GM23338 (cell line): ENCODE data around the gene AK3. TPM values are rescaled to one million over a fixed set of nuclear protein-coding genes. Genes with fewer than 3 reads are reported as not detected.

Source experiments
- ATAC-seq: fragments of 200-7000 bp; cut with Tn5 transposase; 3 replicates; pipeline ENCODE4 v1.9.1; 2020
- DNase-seq: peaks from one replicate; pipeline ENCODE4 v3.0.0-alpha.2; 2015; ENCODE audit warnings: low spot score
- H2AFZ ChIP-seq: fragments of 200-600 bp; sonication (generic); 2 replicates; pipeline ENCODE4 v1.8.0; 2016; ENCODE audit warnings: antibody characterized with exemption, mild to moderate bottlenecking, moderate library complexity
- H3F3A ChIP-seq: fragments of 200-600 bp; sonication (generic); replicated peaks from 2 replicates; pipeline ENCODE4 v1.8.0; 2017; ENCODE audit warnings: antibody characterized with exemption, mixed run types, low read depth
- H3K27ac ChIP-seq: fragments of 200-600 bp; sonication (generic); 2 replicates; pipeline ENCODE4 v1.6.1; 2016; ENCODE audit warnings: low read depth
- H3K27me3 ChIP-seq: fragments of 200-600 bp; sonication (generic); 2 replicates; pipeline ENCODE4 v1.8.0; 2016; ENCODE audit warnings: mild to moderate bottlenecking, mixed run types, moderate library complexity; ENCODE audit not compliant: insufficient read depth
- H3K36me3 ChIP-seq: fragments of 200-600 bp; sonication (generic); 2 replicates; pipeline ENCODE4 v1.8.0; 2016; ENCODE audit warnings: mild to moderate bottlenecking; ENCODE audit not compliant: insufficient read depth
- H3K4me1 ChIP-seq: fragments of 200-600 bp; sonication (generic); 2 replicates; pipeline ENCODE4 v1.8.0; 2016; ENCODE audit warnings: mild to moderate bottlenecking, moderate library complexity; ENCODE audit not compliant: insufficient read depth
- H3K4me2 ChIP-seq: fragments of 200-600 bp; sonication (generic); 2 replicates; pipeline ENCODE4 v1.7.1; 2017; ENCODE audit warnings: mixed run types
- H3K4me3 ChIP-seq: fragments of 200-600 bp; sonication (generic); 2 replicates; pipeline ENCODE4 v1.6.1; 2016; ENCODE audit warnings: mixed run types
- H3K79me2 ChIP-seq: fragments of 200-600 bp; sonication (generic); replicated peaks from 2 replicates; pipeline ENCODE4 v1.8.0; 2017; ENCODE audit warnings: mild to moderate bottlenecking; ENCODE audit not compliant: insufficient read depth
- H3K9me2 ChIP-seq: fragments of 200-600 bp; sonication (generic); 2 replicates; pipeline ENCODE4 v1.8.0; 2017; ENCODE audit not compliant: insufficient read depth
- H4K20me1 ChIP-seq: fragments of 200-600 bp; sonication (generic); replicated peaks from 2 replicates; pipeline ENCODE4 v1.8.0; 2017; ENCODE audit warnings: mild to moderate bottlenecking; ENCODE audit not compliant: insufficient read depth
- H3K27ac Mint-ChIP-seq: 2 replicates; pipeline ENCODE4 v1.8.0; 2020; ENCODE audit warnings: inconsistent platforms, mild to moderate bottlenecking, moderate library complexity, mixed read lengths
- H3K27me3 Mint-ChIP-seq: 3 replicates; pipeline ENCODE4 v1.8.0; 2022; ENCODE audit warnings: low read depth, mild to moderate bottlenecking, moderate library complexity, mixed read lengths, inconsistent platforms; ENCODE audit not compliant: insufficient read depth, poor library complexity
- H3K36me3 Mint-ChIP-seq: 3 replicates; pipeline ENCODE4 v1.8.0; 2021; ENCODE audit warnings: low read depth, mild to moderate bottlenecking, inconsistent platforms, moderate library complexity, mixed read lengths
- H3K4me1 Mint-ChIP-seq: 3 replicates; pipeline ENCODE4 v1.8.0; 2020; ENCODE audit warnings: mild to moderate bottlenecking, inconsistent platforms, mixed read lengths
- H3K4me3 Mint-ChIP-seq: 3 replicates; pipeline ENCODE4 v1.8.0; 2021; ENCODE audit warnings: moderate library complexity, mild to moderate bottlenecking, inconsistent platforms, mixed read lengths
- H3K9me3 Mint-ChIP-seq: 3 replicates; pipeline ENCODE4 v1.8.0; 2020; ENCODE audit warnings: moderate library complexity, mild to moderate bottlenecking, inconsistent platforms, mixed read lengths
- CREB1 ChIP-seq: fragments of 250-450 bp; sonication (Bioruptor Pico); IDR thresholded peaks from 2 replicates; pipeline ENCODE4 v1.5.0; 2020; ENCODE audit warnings: low read depth, mild to moderate bottlenecking, moderate library complexity
- EZH2phosphoT487 ChIP-seq: fragments of 200-600 bp; sonication (generic); IDR thresholded peaks from one replicate; pipeline ENCODE4 v1.8.1; 2018; ENCODE audit warnings: antibody characterized with exemption; ENCODE audit not compliant: unreplicated experiment
- JUNB ChIP-seq: IDR thresholded peaks from one replicate; pipeline ENCODE4 v1.6.1; 2016; ENCODE audit warnings: antibody characterized with exemption; ENCODE audit not compliant: unreplicated experiment
- NANOG ChIP-seq: IDR thresholded peaks from 2 replicates; pipeline ENCODE4 v1.6.1; 2016; ENCODE audit warnings: antibody characterized with exemption, borderline replicate concordance
- POLR2AphosphoS5 ChIP-seq: IDR thresholded peaks from 2 replicates; pipeline ENCODE4 v1.6.1; 2016; ENCODE audit warnings: antibody characterized with exemption, low read depth
- STAT1 ChIP-seq: IDR thresholded peaks from one replicate; pipeline ENCODE4 v1.6.1; 2016; ENCODE audit warnings: antibody characterized with exemption; ENCODE audit not compliant: unreplicated experiment
- ZNF114 ChIP-seq: fragments of 250-450 bp; sonication (Bioruptor Pico); IDR thresholded peaks from 2 replicates; pipeline ENCODE4 v1.5.0; 2020; ENCODE audit warnings: mild to moderate bottlenecking, moderate library complexity
- polyA plus RNA-seq: library from polyadenylated mRNA; unstranded; fragments of >200 nt; fragmentation: Nextera tagmentation; extraction: Ambion mirVana; gene quantifications from 2 replicates; pipeline ENCODE4 v1.2.1, GENCODE V29; 2016
- total RNA-seq: library from RNA; depleted of rRNA; stranded (reverse); fragments of >200 nt; shearing (Covaris generic); gene quantifications from 2 replicates; pipeline ENCODE4 v1.2.3, GENCODE V29; 2014
- TF ChIP-seq, protein P1 (sequence below), 2 experiments: fragments of 200-600 bp in 1 of 2; sonication (generic) in 1 of 2; conservative IDR thresholded peaks; 2 replicates each; pipeline versions ENCODE4 v1.5.1 to v1.6.1; 2016 to 2017; ENCODE audit warnings: antibody characterized with exemption in 2 of 2, low read depth in 2 of 2, mild to moderate bottlenecking in 2 of 2, moderate library complexity in 1 of 2
- TF ChIP-seq, protein P2 (sequence below): fragments of 250-450 bp; sonication (Bioruptor Pico); IDR thresholded peaks from 2 replicates; pipeline ENCODE4 v1.5.0; 2020; ENCODE audit warnings: mild to moderate bottlenecking, moderate library complexity
- TF ChIP-seq, protein P3 (sequence below): IDR thresholded peaks from 2 replicates; pipeline ENCODE4 v1.6.1; 2016; ENCODE audit warnings: antibody characterized with exemption
- TF ChIP-seq, protein P4 (sequence below): IDR thresholded peaks from one replicate; pipeline ENCODE4 v1.6.1; 2018; ENCODE audit warnings: antibody characterized with exemption; ENCODE audit not compliant: unreplicated experiment

AK3 gene
- total and polyA plus RNA-seq, 2 experiments from 2014 or later, result 30.1 to 40.2 TPM

DNA sequence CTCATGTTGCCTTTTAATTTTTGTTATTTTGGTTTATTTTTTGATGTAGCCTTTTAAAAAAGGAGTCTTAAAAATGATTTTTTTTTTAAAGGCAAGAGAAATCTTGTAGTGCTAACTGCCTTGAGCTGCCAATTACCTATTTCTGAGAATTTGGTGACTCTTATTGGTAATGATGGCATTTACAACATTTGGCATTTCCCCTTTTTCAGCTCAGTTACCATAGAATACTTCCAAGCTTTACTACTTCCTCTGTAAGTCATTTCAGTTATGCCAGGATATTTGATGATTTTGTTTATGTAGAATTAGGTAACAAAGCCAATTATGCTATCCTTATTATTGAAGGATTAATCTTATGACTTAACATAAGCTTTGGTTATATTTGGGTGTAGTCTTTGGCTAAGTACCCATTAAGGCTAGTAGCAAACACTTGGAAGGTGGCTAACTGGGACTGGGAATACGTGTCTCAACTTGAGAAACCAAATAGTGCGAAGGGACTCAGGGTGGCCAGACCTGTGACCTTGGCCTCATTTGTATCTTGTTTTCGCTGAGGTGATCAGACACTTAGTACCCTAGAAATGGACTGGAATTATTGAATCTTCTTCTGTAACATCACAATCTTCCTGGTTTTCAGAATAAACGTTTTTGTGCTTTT lies 33.9 kb downstream of the AK3 start:
- TF ChIP-seq, protein P1, sequence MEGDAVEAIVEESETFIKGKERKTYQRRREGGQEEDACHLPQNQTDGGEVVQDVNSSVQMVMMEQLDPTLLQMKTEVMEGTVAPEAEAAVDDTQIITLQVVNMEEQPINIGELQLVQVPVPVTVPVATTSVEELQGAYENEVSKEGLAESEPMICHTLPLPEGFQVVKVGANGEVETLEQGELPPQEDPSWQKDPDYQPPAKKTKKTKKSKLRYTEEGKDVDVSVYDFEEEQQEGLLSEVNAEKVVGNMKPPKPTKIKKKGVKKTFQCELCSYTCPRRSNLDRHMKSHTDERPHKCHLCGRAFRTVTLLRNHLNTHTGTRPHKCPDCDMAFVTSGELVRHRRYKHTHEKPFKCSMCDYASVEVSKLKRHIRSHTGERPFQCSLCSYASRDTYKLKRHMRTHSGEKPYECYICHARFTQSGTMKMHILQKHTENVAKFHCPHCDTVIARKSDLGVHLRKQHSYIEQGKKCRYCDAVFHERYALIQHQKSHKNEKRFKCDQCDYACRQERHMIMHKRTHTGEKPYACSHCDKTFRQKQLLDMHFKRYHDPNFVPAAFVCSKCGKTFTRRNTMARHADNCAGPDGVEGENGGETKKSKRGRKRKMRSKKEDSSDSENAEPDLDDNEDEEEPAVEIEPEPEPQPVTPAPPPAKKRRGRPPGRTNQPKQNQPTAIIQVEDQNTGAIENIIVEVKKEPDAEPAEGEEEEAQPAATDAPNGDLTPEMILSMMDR (conservative IDR thresholded peaks at IDR 0.05; ENCODE audit: low read depth in 2 of 2), result no peak
- TF ChIP-seq JUNB (no peak), ZNF114 (CRISPR knock-in tag) (no peak), EZH2phosphoT487 (no peak), STAT1 (no peak), NANOG (no peak), POLR2AphosphoS5 (no peak), CREB1 (no peak)
- TF ChIP-seq, protein P2, sequence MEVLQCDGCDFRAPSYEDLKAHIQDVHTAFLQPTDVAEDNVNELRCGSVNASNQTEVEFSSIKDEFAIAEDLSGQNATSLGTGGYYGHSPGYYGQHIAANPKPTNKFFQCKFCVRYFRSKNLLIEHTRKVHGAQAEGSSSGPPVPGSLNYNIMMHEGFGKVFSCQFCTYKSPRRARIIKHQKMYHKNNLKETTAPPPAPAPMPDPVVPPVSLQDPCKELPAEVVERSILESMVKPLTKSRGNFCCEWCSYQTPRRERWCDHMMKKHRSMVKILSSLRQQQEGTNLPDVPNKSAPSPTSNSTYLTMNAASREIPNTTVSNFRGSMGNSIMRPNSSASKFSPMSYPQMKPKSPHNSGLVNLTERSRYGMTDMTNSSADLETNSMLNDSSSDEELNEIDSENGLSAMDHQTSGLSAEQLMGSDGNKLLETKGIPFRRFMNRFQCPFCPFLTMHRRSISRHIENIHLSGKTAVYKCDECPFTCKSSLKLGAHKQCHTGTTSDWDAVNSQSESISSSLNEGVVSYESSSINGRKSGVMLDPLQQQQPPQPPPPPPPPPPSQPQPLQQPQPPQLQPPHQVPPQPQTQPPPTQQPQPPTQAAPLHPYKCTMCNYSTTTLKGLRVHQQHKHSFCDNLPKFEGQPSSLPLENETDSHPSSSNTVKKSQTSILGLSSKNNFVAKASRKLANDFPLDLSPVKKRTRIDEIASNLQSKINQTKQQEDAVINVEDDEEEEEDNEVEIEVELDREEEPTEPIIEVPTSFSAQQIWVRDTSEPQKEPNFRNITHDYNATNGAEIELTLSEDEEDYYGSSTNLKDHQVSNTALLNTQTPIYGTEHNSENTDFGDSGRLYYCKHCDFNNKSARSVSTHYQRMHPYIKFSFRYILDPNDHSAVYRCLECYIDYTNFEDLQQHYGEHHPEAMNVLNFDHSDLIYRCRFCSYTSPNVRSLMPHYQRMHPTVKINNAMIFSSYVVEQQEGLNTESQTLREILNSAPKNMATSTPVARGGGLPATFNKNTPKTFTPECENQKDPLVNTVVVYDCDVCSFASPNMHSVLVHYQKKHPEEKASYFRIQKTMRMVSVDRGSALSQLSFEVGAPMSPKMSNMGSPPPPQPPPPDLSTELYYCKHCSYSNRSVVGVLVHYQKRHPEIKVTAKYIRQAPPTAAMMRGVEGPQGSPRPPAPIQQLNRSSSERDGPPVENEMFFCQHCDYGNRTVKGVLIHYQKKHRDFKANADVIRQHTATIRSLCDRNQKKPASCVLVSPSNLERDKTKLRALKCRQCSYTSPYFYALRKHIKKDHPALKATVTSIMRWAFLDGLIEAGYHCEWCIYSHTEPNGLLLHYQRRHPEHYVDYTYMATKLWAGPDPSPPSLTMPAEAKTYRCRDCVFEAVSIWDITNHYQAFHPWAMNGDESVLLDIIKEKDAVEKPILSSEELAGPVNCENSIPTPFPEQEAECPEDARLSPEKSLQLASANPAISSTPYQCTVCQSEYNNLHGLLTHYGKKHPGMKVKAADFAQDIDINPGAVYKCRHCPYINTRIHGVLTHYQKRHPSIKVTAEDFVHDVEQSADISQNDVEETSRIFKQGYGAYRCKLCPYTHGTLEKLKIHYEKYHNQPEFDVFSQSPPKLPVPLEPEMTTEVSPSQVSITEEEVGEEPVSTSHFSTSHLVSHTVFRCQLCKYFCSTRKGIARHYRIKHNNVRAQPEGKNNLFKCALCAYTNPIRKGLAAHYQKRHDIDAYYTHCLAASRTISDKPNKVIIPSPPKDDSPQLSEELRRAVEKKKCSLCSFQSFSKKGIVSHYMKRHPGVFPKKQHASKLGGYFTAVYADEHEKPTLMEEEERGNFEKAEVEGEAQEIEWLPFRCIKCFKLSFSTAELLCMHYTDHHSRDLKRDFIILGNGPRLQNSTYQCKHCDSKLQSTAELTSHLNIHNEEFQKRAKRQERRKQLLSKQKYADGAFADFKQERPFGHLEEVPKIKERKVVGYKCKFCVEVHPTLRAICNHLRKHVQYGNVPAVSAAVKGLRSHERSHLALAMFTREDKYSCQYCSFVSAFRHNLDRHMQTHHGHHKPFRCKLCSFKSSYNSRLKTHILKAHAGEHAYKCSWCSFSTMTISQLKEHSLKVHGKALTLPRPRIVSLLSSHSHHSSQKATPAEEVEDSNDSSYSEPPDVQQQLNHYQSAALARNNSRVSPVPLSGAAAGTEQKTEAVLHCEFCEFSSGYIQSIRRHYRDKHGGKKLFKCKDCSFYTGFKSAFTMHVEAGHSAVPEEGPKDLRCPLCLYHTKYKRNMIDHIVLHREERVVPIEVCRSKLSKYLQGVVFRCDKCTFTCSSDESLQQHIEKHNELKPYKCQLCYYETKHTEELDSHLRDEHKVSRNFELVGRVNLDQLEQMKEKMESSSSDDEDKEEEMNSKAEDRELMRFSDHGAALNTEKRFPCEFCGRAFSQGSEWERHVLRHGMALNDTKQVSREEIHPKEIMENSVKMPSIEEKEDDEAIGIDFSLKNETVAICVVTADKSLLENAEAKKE (CRISPR knock-in tag), result no peak
- TF ChIP-seq, protein P3, sequence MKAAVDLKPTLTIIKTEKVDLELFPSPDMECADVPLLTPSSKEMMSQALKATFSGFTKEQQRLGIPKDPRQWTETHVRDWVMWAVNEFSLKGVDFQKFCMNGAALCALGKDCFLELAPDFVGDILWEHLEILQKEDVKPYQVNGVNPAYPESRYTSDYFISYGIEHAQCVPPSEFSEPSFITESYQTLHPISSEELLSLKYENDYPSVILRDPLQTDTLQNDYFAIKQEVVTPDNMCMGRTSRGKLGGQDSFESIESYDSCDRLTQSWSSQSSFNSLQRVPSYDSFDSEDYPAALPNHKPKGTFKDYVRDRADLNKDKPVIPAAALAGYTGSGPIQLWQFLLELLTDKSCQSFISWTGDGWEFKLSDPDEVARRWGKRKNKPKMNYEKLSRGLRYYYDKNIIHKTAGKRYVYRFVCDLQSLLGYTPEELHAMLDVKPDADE, result no peak
- TF ChIP-seq, protein P4, sequence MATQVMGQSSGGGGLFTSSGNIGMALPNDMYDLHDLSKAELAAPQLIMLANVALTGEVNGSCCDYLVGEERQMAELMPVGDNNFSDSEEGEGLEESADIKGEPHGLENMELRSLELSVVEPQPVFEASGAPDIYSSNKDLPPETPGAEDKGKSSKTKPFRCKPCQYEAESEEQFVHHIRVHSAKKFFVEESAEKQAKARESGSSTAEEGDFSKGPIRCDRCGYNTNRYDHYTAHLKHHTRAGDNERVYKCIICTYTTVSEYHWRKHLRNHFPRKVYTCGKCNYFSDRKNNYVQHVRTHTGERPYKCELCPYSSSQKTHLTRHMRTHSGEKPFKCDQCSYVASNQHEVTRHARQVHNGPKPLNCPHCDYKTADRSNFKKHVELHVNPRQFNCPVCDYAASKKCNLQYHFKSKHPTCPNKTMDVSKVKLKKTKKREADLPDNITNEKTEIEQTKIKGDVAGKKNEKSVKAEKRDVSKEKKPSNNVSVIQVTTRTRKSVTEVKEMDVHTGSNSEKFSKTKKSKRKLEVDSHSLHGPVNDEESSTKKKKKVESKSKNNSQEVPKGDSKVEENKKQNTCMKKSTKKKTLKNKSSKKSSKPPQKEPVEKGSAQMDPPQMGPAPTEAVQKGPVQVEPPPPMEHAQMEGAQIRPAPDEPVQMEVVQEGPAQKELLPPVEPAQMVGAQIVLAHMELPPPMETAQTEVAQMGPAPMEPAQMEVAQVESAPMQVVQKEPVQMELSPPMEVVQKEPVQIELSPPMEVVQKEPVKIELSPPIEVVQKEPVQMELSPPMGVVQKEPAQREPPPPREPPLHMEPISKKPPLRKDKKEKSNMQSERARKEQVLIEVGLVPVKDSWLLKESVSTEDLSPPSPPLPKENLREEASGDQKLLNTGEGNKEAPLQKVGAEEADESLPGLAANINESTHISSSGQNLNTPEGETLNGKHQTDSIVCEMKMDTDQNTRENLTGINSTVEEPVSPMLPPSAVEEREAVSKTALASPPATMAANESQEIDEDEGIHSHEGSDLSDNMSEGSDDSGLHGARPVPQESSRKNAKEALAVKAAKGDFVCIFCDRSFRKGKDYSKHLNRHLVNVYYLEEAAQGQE, result no peak
- Histone ChIP-seq H2AFZ (no peak overlapping the region), H3K4me2 (no peak overlapping the region), H3K4me3 (no peak overlapping the region), H3K79me2 (no peaks in the 10 kb centered on the region), H3K27ac (no peak overlapping the region), H3K27me3 (no peaks in the 10 kb centered on the region), H4K20me1 (no peaks in the 10 kb centered on the region), H3F3A (no peaks in the 10 kb centered on the region), H3K9me2 (no peaks in the 10 kb centered on the region), H3K36me3 (peaks cover 7% of the 10 kb centered on the region; the same call in 1 of the 2 replicates), H3K4me1 (no peaks in the 10 kb centered on the region)
- DNase-seq, result no peak
- Mint-ChIP-seq H3K9me3 (no peaks in the 10 kb centered on the region), H3K36me3 (peaks cover 16% of the 10 kb centered on the region; the same call in 2 of the 3 replicates), H3K27ac (no peak overlapping the region), H3K27me3 (no peaks in the 10 kb centered on the region), H3K4me3 (no peak overlapping the region), H3K4me1 (no peaks in the 10 kb centered on the region)
- ATAC-seq, result no peak
